Stimulated activated CD4-positive, alpha-beta T cell treated with anti-CD3 and anti-CD28 coated beads, Interleukin-4, amount 100 ng/mL, for 24 hours (primary cell): ENCODE results near the gene SCYGR4.
"Not testable (repeated sequence)": the region's sequence is repeated elsewhere in the genome, so short reads cannot be mapped to it uniquely, and the experiment has no call there.

Experiments
- DNase-seq: peaks from one replicate; pipeline ENCODE4 v3.0.0-alpha.2; 2020

SCYGR4 gene

GRCh38 chr2:227614740-227615139 lies 2.6 kb upstream of the SCYGR4 start, which contains the start of gene SCYGR3:
Gene SCYGR3 (minus strand): TSS chr2:227614840. CDS start chr2:227614840, 0 bp downstream.
- DNase-seq: no peak

GRCh38 chr2:227615181-227615580 lies 2.1 kb upstream of the SCYGR4 start:
- DNase-seq: no peak

GRCh38 chr2:227615906-227616305 lies 1.4 kb upstream of the SCYGR4 start:
- no peak for DNase-seq

DNA sequence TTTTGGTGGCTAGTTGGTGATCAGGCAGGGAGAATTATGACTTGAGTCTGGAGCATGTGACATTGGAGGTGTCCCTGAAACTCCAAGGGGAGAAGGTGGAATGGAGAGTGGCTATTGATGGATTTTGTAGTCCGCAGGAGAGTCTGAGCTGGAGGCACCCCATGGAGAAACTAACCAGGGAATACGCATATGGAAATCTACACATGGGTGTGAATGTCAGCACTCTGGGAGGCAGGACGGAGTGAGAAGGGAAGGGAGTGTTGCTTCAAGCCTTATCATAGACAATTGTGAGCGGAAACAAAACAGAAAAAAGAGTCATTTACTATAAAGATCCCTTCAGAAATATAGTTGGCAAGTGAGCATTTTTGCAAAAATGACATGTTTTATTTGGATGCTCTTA lies 667 bp upstream of the SCYGR4 start:
- no peak for DNase-seq

- DNase-seq: no peak
Observed at GRCh38 chr2:227623226-227623625, 5.9 kb downstream of the SCYGR4 start.

- DNase-seq: no peak
Observed at GRCh38 chr2:227625420-227625819, 8.1 kb downstream of the SCYGR4 start.

DNA sequence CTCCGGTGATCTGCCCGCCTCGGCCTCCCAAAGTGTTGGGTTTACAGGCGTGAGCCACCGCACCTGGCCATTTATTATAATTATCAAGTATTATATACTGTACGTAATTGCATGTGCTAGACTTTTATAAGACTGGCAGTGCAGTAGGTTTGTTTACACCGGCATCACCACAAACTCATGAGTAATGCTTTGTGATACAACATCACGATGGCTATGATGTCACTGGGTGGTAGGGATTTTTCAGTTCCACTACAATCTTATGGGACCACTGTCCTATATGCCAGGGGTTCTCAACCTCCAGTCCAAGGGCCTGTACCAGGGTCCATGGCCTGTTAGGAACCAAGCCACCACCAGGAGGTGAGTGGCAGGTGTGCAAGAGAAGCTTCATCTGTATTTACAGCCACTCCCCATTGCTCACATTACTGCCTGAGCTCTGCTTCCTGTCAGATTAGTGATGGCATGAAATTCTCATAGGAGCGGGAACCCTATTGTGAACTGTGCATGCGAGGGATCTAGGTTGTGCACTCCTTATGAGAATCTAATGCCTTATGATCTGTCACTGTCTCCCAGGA lies 9.4 kb downstream of the SCYGR4 start:
- DNase-seq: no peak

DNA sequence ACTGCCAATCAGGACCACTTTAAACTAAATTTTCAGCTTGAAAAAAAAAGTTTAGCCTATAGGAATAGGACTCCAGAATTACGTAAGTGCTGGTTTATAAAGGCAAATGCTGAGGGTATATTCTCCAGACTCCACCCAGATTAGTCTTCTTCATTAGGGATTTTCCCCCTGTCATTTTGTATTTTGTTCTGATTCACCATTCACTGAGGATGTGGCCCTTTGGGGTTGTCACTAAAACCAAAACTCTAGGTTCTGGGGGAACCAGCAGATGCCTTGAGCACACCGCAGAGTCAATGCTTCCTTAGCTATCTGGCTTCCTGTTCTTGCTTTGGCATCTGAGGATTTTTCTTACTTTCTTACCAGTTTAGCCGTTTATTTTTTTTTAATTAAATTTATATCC lies 10.5 kb downstream of the SCYGR4 start:
- no peak for DNase-seq

DNA sequence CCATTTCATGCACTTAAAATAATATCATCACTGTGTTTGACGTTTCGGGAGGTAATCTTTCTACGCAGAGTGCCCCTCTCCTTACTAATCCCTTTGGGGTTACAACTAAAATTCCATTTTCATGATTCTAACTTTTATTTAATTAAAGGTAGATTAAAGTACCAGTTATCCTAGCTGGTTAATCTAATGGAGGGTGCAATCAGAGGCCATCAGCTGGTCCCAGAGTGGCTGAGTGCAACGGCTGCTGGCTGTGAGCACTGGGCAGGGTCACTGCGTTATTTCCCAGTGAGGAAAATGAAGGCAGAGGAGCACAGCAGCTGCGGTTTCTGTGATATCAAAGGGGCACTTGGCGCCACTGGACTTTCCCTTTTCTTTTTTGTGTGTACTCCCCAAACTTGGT lies 12.1 kb downstream of the SCYGR4 start:
- DNase-seq: no peak

- no peak for DNase-seq
Observed at GRCh38 chr2:227630322-227630721, 13.0 kb downstream of the SCYGR4 start.

- no peak for DNase-seq
Observed at GRCh38 chr2:227632827-227633226, 15.5 kb downstream of the SCYGR4 start.

GRCh38 chr2:227634201-227634600 lies 16.9 kb downstream of the SCYGR4 start:
- DNase-seq: no peak

DNA sequence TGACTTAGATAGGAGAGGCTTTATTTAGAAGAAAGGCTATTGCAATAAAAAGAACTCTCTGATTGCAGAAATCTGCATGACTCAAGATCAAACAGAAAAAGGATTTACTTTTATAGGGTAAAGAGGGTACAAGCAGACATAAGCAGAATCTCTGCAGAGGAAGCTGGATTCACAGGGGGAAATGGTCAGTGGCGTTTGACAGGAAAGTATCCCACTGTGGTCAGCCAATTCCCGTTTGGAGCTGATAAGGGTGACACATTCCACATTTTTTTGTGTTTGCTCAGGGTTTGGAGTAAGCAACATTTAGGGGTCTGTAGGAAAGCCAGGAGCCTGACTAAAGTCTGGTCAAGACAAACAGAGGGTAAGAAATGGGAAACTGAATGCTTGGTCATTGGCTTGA lies 25.4 kb downstream of the SCYGR4 start:
- DNase-seq: no peak

DNA sequence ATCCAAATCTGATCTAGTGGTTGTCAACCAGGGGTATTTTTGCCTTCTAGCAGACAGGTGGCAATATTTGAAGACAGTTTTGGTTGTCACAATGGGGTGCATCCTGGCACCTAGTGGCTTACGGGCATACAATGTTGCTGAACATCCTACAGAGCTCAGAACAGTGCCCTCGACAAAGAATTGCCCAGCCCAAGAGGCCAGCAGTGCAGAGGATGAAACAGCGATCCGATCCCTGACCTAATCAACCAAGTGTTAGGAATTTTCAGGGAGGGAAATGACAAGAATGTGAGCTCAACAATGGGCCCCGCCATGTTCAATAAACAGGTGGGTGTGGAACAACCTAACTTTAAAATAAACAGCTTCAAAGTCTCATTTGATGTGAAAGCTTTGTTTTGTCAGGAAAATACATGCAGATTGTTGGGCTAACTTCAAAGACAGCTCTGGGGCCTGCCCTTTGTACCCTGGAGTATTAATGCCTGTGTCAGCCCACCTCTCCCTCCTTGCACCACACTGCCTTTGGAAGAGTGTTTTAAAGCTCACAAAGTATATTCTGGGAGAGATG lies 26.8 kb downstream of the SCYGR4 start:
- DNase-seq: no peak

DNA sequence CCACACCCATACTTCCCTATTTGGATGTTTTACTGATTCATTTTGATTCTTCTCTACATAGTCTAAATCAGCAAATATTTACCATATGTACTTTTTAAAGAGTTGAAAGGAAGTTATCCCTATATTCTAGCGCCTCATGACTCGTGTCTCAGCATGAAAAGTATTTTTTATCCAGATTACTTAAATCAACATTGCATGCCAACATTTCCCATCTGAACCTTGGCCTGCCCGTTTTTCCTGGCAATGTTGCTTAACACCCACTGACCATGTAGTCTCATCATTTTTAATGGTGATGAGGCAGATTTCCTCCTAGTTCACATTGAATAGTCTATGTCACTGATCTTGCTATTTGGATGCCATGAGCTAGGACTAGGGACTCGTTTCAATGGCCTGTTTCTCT lies 36.1 kb downstream of the SCYGR4 start:
- DNase-seq: no peak

- no peak for DNase-seq
Observed at GRCh38 chr2:227654426-227654825, 37.1 kb downstream of the SCYGR4 start.

- DNase-seq: no peak
Observed at GRCh38 chr2:227655454-227655853, 38.2 kb downstream of the SCYGR4 start.

DNA sequence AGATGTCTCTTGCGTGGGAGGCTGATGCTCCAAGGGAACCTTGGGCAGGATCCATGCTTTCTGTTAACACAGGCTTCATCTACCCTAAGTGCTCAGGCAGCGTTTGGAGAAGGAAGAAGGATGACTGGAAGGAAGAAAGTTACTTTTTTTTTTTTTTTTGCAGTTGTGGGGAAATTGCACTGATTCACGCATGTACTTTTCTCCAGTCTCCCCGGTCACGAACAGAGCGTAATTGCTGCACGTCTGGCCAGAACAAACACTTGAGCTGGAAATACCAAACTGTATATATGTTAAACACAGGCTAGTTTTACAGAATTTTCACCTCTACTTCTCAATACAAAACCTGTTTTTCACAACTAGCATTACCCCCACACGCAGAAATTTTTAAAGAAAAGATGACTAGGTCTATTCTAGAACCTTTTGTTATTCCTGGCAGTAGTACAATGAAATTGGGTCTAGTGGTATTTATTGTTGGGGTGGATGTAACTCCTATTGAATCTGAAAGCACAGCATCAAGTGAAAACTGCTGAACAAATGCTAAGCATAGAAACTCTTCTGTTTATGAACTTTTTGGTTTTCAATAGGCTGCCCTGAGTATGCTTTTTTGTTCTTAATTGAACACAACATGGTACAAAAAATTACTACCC lies 40.0 kb downstream of the SCYGR4 start:
- DNase-seq: no peak

DNA sequence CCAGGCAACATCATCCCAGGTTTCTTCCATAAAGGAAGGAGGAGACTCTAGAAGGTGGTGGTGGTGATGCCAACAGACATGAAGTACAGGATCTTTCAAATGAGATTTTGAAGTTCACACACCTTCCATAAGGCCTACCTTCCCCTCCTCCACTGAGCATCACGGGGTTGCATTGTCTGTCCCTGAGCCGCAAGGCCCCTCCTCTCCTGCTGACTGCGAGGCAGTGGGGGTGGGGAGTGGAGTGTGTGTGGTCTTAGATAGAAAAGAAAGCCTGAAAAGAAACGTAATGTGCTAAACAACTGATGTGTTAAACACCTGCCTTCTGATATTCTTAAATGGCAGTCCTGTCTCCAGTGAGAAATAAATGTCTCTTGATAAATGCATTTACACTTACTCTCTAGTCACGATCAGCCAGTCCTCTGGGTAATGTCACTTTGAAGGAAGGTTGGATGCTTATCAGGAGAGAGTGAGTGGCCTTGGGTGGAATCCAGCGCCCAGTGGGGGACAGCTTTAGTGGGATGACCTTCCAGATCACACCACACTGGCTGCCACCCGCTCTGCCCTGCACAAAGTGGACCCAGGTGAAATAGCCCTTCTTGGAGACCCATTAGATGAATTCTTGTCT lies 43.8 kb downstream of the SCYGR4 start:
- DNase-seq: no peak

- no peak for DNase-seq
Observed at GRCh38 chr2:227661827-227662226, 44.5 kb downstream of the SCYGR4 start.

DNA sequence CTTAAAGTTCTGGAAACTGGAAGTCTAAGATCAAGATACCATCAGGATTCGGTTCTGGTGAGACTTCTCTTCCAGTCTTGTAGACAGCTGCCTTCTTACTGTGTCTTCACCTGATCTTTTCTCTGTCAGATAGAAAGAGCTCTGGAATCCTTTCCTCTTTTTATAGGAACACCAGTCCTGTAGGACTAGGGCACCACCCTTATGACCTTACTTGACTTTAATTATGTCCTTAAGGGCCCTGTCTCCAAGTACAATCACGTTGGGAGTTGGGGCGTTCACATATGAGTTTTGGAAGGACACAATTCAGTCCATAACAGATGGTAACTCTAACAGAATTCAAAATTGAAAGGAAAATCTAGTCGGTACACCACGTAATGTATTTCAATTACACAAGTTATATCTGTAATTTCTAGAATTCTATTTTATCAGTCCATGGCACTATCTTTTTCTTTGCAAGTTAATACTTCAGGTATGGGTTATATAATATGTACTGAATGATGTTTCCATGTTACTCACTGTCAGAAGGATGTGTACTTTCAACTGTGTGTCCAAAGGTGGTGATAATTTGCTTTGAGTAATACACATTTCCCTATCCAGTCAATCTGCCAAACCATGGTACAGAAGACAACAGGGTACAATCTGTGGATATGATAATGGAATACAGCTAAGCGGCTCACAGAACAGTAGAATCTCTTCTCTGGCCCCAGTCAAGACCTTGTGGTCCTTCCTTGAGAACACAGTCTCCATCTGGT lies 48.1 kb downstream of the SCYGR4 start:
- no peak for DNase-seq

- DNase-seq: not testable (repeated sequence)
Observed at GRCh38 chr2:227666631-227667170, 49.4 kb downstream of the SCYGR4 start, which contains the start of gene SCYGR5. Gene SCYGR5 (plus strand): TSS chr2:227666804. CDS start chr2:227666804, 0 bp downstream.
